Panc1 (cell line): Measurements from ENCODE around the gene RGS17.

Source experiments
- CTCF ChIP-seq: fragments of 450-650 bp; IDR thresholded peaks from 2 replicates; pipeline ENCODE4 v1.5.1; 2017; ENCODE audit warnings: mild to moderate bottlenecking
- POLR2AphosphoS5 ChIP-seq: IDR thresholded peaks from 2 replicates; pipeline ENCODE4 v1.6.1; 2012; ENCODE audit warnings: mild to moderate bottlenecking, low read depth, low read length, moderate library complexity
- SIN3A ChIP-seq: IDR thresholded peaks from 2 replicates; pipeline ENCODE4 v1.6.1; 2012; ENCODE audit warnings: low read depth, mild to moderate bottlenecking, low read length, moderate library complexity, borderline replicate concordance; ENCODE audit not compliant: insufficient read depth

- TF ChIP-seq CTCF = no peak
- no peak for TF ChIP-seq SIN3A
- no peak for TF ChIP-seq POLR2AphosphoS5
These were observed 18.8 kb upstream of the RGS17 start for GRCh38 chr6:153149891-153150290.
